HG03025 (cell line): ENCODE data around the gene PHLPP2.

Source experiments
- ATAC-seq: cut with Tn5 transposase; IDR thresholded peaks from one replicate; pipeline ENCODE4 v1.9.1; 2021; ENCODE audit warnings: mild to moderate bottlenecking, moderate library complexity; ENCODE audit not compliant: unreplicated experiment, low FRiP score

The PHLPP2 gene

DNA sequence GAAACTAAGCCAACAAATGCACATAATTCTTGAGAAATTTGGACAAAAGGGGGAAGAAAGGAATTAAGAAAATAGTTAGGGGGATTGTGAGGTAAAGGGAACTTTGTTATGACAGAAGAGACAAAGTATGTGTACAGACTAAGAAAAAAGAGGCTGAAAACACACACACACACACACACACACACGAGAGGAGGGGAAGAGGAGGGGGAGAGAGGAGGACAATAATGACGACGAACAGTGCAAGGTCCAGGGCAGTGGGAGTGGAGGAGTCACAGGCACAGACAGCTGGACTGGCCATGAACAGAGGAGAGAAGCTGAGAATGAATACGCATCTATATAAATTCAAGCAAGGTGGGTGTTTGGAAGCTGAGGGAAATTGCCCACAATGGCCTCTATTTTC, 54.0 kb downstream of the PHLPP2 start:
- no peak for ATAC-seq

DNA sequence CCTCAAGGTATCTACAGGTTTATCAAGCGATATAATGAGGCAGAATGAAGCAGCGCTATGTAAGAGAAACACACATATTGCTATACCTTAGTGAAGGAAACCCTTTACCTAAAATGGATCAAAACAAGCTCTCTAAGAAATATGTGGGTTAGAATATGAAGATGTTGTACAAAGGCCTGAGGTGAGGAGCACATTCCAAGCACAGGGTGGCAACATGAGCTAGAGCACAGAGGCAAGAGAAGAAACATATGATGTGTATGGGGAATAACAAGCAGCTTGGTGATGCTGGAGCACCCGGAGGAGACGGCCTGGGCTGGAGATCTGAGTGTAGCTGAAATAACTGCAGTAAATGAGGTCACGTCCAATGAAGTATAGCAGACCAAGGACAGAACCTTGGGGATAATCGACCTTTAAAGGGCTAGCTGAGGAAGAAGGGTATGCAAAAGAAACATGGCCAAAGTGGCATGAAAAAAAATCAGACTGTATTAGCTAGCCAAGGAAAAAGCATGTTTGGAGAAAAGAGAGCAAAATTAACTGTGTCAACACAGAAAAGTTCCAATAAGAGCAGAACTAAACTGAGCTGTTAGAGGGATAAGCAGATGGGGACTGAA, 54.5 kb downstream of the PHLPP2 start:
- ATAC-seq: no peak

DNA sequence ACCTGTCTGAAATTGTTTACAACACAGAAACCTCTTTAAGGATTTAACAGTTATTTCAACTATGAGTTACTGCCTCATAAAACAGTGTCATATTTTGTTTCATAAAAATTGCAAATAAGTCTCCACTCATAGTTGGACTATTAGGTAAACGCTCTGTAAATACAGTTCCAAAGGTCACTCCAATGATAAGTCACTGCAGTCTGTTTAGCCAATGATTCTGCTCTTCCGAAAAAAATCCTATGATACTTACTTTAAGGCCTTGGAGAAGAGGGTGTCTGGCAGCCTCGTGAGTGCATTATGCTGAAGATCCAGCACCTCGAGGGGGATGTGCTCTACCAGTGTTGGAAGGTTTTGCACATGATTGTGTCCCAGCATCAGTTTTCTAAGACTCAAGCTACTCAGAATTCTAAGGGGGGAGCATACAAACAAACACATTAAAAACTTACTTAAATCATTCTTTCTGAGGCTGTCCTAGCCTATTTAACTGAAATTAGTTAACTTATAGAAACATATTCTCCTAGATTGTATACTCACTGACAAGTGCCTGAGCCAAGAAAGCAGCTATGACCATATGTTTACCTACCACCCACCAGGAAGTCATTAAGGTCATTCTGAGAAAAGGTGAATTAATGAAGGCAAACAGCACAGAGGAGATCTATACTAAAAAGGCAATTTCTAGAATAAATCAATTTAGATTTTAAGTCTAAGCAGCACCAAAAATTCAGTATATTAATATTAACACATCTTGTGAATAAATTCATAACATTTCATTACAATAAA, 57.4 kb downstream of the PHLPP2 start:
- ATAC-seq: no peak

DNA sequence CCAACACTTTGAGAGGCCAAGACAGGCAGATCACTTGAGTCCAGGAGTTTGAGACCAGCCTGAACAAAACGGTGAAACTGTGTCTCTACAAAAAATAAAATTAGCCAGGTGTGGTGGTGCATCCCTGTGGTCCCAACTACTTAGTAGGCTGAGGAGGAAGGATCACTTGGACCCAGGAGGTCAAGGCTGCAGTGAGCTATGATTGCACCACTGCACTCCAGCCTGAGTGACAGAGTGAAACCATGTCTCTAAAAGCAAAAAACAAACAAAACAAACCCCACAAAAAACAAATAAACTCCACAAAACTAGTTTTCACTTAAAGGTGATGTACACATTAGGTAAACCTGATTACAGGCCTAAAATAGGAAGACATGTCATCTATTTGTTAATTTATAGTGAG, 58.2 kb downstream of the PHLPP2 start:
- ATAC-seq: no peak

DNA sequence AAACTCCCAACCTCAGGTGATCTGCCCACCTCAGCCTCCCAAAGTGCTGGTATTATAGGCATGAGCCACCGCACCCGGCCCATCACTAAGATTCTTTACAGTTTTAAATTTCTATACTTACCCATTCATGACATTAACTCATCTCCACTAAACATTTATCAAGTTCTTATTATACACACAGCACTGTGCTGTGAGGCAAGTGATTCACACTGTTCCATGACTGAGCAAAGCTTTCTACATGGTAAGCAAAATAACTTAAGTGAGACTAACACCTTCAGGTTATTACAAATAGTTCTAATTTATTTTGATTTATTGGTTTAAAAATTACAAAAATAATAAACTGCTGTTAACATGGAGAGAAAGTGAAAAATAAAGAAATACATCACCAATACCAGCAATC, 65.0 kb downstream of the PHLPP2 start:
- no peak for ATAC-seq

DNA sequence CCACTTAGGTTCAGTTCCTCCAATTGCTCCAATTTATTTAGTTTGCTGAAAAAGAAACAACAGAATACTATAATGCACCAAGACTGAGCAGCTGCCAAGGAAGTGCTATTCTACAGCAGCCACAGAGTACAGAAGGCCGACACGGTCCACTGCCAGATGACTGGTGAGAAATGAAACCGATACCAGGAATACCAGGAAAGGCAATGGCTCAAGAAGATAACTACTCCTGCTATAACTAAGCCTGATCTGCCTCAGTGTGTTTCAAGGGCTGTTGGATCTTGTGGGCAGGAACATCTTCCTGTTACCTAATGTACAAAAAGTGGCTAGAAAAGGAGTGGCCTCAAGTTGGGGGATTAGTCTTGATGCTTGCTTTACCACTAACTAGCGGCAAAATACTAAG, 65.7 kb downstream of the PHLPP2 start:
- ATAC-seq: no peak

DNA sequence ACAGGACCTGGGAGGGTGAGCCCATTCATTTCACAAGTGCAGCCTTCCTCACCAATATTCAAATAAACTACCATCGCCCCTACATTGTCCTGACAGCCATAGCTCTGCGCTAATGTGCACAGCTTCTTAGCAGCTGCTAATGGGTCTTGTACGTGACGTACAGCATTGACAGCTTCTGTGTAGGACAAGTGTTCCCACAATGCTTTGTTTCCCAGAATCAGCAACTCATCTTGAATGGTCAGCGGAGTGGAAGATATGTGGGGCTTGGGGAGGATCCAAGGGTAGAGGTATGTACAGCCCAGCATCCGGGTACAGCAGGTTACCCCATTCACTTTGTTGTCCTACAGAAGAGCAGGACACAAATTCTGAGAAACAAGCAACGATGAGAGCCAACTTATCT, 74.8 kb downstream of the PHLPP2 start:
- ATAC-seq: no peak

DNA sequence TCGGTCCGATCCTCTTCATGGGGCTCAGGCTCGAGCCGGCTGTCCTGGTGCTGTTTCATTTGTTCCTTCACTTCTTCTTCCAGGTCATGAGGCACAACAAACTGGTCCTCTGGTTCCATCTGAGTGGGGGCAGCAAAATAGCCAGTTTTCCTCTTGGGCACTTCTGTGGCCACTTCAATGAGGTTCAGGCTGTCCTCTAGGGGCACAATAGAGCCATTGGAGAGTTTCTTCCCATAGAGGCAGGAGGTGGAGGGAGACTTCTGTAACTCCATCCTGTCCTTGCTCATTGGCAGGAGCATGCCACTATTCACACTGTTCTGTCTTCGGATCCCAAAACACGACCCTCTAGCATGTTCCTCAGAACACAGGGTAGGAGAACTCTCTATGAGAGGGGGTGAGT, 75.6 kb downstream of the PHLPP2 start:
- no peak for ATAC-seq

DNA sequence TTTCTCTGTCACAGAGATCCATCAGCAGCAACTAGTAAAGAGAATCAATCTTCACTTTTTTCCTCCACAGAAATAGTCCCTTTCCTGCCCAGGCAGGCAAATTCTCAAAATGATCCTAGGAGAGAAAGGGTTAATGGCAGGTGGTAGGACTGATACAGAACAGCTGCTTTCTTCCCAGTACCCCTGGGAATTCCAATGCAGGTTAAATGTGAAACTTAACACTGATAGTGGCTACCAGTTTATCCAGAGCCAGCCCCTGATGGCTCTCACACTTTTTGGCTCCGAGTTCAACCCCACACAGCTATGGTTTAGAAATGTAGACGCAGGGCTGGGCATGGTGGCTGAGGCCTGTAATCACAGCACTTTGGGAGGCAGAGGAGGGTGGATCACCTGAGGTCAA, 76.3 kb downstream of the PHLPP2 start:
- ATAC-seq: no peak

DNA sequence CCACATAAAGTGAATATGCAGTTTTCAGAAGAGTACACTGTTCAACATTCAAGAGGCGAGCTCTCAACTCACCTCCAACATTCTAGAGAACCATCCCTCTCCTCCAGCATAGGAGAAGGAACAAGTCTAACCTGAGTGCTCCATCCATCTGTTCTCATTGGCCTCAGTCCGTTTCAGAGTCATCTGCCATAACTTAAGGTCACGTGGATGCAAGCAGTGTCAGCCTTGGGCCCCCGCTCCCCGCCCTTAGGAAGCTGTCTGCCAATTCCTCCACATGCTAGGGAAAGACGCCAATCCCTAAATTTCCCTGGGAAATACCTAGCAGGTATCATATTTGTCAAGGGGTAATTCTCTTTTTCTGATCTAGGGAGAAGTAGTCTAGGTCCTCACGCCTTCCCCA, 77.1 kb downstream of the PHLPP2 start:
- ATAC-seq: no peak

DNA sequence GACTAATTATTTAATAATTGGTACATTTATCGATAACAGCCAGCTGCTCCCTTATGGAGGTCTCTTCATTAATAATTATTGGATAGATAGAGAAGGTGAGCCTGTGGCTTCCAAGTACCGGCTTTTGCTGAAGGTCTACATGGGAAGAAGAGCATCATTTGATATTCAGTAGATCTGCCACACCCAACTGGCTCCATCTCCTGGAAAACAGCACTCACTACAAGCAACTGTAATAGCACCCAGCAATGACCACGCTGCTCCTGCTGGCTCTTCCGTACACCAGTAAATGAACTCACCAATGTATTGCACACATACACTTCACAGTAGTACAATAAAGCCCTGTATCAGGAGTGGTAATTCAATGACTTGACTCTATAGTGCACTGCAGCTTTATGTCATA, 79.1 kb downstream of the PHLPP2 start:
- no peak for ATAC-seq

DNA sequence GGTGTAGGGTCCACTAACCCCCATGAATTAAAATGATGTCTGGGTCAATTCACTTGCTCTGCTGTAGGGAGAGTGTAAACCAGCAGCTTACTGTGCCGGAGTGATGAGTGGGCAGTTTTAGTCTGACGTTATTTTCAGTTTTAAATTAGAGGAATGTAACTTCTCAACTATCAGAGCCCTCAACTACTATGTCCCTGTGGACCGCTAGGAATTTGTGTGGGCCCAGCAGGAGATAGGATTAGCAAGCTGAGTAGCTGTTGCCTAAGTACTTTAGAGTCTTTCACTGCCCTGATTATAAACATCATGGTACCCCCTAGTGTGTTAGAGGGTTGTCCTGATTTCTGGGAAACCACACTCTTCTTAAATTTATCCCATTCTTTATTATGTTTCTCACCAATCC, 87.1 kb downstream of the PHLPP2 start:
- ATAC-seq: no peak

DNA sequence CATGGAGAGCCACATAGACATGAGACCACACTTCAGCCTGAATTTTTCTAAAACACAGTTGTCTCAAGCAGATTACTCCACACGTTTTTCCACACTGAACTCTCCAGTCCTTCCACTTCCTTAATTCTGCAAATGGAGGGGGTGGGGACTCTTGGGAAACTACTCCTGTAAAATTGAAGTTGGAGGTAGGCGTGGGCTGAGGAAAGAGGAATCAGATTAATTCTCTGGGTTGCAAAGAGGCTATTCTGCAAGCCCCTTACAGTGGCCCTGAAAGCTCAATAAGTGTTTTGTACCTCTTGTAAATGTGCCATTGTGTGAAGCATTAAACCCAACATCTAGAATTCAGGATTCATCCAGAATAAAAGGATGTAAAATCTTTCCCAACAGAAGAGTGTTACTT, 88.9 kb downstream of the PHLPP2 start:
- no peak for ATAC-seq

DNA sequence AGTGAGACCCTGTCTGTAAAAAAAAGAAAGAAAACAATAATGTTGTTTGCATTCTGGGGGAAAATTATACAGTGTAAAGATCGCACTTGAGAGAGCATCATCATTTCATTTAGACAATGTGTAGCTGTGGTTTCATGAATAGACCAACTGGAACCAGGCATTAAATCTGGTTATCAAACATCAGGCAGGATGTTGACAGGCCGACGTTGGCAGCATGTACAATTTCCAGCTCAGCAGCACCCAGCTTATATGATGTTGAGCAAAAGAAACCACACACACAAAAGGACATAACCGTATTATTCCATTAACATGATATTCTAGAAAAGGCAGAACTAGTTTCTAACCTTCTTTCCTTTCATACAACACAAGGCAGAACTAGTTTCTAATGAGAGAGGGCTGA, 92.7 kb downstream of the PHLPP2 start:
- ATAC-seq: no peak

DNA sequence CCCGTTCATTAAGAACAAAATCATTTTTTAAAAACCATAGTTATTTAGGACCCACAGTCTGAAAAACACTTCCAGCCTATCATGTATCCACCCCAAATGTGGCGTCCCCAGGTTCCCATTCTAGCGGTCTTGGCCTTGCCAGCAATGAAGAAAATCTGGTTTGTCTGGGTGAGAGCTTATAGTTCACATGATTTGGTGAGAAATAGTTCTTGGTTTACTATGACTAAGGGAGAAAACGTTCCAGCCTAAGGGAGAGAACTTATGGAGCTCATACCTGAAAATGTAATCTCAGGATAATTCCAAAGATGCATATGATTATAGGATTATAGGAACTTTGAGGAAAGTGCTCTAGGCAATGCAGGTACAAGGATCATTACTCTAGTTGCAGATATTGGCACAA, 93.7 kb downstream of the PHLPP2 start:
- no peak for ATAC-seq

DNA sequence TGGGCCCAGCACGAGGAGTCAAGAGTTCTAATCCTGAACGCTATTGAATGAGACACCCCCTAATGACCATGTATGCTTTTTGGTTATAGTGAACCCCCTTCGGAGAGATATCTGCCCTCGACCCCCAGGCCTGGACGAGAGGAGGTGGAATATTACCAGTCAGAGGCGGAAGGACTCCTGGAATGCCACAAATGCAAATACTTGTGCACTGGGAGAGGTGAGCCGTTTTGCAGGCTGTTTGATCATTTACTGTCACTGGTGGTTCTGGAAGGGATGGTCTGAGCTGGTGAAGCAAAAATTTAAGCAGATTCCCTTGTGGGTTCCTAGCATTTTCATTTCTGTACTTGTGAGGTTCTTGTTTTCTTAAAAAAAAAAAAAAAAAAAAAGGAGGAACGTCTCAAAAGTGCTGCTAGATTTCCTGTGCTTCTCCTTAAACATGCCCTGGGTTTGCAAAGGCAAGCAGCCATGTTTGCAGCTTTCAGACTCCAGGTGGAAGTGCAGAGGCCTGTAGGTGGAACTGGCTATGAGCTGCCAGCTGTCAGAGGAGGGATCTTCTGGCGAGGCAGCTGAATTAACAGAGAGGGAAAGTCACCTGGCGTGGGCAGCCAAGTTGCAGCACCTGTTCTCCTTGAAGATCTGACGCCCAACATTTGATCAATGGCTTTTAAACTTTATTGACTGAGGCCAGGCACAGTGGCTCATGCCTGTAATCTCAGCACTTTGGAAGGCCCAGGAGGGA, 95.1 kb downstream of the PHLPP2 start:
- ATAC-seq: no peak

DNA sequence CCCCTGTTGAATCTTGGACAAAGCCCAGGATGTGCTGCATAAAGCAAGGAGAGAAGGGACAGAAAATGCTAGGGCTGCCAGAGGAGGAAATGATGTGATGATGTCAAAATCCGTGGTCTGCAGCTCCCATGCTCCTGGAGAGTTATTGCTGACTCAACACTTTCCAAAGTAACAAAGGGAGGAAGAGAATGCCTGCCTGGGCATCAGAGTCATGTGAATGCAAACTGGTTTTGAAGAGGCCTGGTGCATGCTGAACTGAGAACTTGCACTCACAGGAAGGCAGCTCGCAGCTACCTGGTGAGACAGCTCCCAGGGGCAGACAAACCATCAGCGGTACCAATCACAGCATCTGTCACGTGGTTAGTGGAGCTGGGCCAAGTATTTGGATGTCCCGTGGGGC, 95.7 kb downstream of the PHLPP2 start:
- ATAC-seq: no peak

DNA sequence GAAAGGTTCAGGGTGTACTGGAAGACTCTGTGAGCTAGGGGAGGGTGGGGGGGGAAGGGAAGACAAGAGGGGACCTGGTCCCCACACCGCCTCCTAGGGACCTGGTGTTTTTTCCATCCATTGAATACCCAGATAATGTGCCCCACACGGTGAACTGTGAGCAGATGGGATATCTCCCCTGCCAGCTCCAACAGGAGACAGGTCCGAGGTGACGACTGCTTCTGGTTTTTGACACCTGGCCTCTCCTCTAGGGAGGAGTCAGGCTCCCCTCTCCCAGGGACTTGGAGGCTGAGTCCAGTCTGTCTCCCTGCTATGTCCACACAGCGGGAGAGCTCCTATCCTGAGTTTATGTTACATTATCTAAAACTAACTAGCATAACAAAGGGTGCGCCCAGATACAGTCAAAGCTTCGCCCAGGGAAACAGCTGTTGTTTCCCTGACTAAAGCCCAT, 96.7 kb downstream of the PHLPP2 start:
- no peak for ATAC-seq

DNA sequence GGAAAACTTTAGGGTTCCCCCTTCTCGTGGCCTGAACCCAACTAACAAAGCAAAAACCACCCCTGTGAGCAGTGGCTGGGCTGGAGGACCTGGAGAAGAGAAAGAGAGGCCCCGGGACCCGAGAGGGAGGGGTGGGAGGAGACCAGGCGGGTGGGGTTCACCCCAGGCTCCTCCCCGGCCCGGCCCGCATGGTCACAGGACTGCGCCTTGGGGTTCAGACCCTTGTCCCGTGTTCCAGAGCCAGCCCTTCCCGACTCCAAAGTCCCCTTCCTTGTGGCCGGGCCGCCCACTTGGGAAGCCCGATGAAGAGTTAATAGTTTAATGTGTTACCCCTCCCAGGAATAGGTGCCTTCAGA, 97.7 kb downstream of the PHLPP2 start:
- ATAC-seq: no peak

DNA sequence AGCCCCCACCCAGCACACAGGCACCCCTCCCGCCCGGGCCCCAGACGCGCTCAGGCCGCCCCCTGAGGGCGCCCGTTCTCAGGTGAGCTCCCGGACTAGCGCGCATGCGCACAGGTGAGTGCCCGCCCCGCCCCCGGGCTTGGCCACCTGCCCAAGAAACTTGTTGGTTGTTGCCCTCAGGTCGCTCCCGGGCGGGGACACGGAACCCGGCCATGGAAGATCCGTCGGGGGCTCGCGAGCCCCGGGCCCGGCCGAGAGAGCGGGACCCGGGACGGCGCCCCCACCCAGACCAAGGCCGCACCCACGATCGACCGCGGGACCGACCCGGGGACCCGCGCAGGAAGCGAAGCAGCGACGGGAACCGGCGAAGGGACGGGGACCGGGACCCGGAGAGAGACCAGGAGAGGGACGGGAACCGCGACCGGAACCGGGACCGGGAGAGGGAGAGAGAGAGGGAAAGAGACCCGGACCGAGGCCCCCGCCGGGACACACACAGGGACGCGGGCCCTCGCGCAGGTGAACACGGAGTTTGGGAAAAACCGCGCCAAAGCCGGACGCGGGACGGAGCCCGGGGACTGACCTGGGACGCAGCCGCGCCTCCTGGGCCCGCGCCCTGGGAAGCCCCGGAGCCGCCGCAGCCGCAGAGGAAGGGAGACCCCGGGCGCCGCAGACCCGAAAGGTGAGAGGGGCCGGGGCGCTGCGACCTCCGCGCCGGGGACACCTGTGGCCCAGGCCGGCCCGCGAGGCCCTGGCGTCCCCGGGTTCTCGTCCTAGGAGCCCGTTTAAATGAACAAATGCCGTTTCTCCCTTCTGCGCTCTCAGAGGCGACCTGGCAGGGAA, 98.3 kb downstream of the PHLPP2 start, which contains the start of gene MARVELD3:
MARVELD3 (plus strand) TSS at position 167 of the 840 bp plus-strand sequence; CDS start at position 213, 46 bp downstream.
- no peak for ATAC-seq
